GM12878 (cell line): ENCODE data around the gene AKT3. TPM values are rescaled to one million over a fixed set of nuclear protein-coding genes. Genes with fewer than 3 reads are reported as not detected.

ENCODE experiments used
- ATAC-seq: fragments of 200-7000 bp; cut with Tn5 transposase; 3 replicates; pipeline ENCODE4 v1.9.1; 2020; ENCODE audit warnings: mild to moderate bottlenecking, moderate library complexity
- BruUV-seq: library from RNA; stranded (reverse); fragments of 400-500 nt; replicated peaks from 2 replicates; lab custom pipeline; 2021; lab: Mats Ljungman, UMichigan
- CTCF ChIA-PET: fragments of 300-600 bp; sonication (Branson Sonifier 250); formaldehyde crosslinking; extraction: SDS; loops from one replicate; lab custom pipeline; 2021; ENCODE audit warnings: inconsistent platforms; lab: Yijun Ruan, JAX
- POLR2A ChIA-PET: fragments of 350-600 bp; formaldehyde crosslinking; extraction: SDS; loops from one replicate; lab custom pipeline; 2021; ENCODE audit warnings: inconsistent platforms; lab: Charles Lee
- RAD21 ChIA-PET: fragments of 300-600 bp; sonication (Branson Sonifier 250); formaldehyde crosslinking; loops from one replicate; lab custom pipeline; 2023; ENCODE audit warnings: antibody characterized with exemption; ENCODE audit not compliant: unreplicated experiment; lab: Charles Lee
- SMC1A ChIA-PET: fragments of 300-600 bp; sonication (Branson Sonifier 250); formaldehyde crosslinking; loops from one replicate; lab custom pipeline; 2023; ENCODE audit not compliant: unreplicated experiment, uncharacterized antibody; lab: Charles Lee
- DNase-seq: peaks from one replicate; pipeline ENCODE4 v3.0.0-alpha.2; 2011; ENCODE audit warnings: low read depth, low spot score
- FAIRE-seq: peaks from 3 replicates; lab custom pipeline; 2011; peaks lifted over from hg19 to GRCh38; lab: Jason Lieb, UNC
- H2AFZ ChIP-seq: 2 replicates; pipeline ENCODE4 v1.6.0; 2011; ENCODE audit warnings: low read depth, low read length, control low read depth; ENCODE audit not compliant: control insufficient read depth
- H3K27ac ChIP-seq: 2 replicates; pipeline ENCODE4 v1.5.1; 2011; ENCODE audit warnings: control low read depth; ENCODE audit not compliant: control insufficient read depth, insufficient read depth
- H3K27me3 ChIP-seq, 2 experiments: replicated peaks in 1 of 2; 2 replicates each; pipeline versions ENCODE4 v1.6.0 to v1.6.1; 2011; ENCODE audit warnings: low read length in 1 of 2; ENCODE audit not compliant: control insufficient read depth in 2 of 2, insufficient read depth in 2 of 2
- H3K36me3 ChIP-seq, 2 experiments: 2 replicates each; pipeline ENCODE4 v1.5.1; 2011; ENCODE audit warnings: low read length in 1 of 2; ENCODE audit not compliant: control insufficient read depth in 2 of 2, insufficient read depth in 2 of 2
- H3K4me1 ChIP-seq: 2 replicates; pipeline ENCODE4 v1.6.1; 2011; ENCODE audit warnings: mild to moderate bottlenecking, low read length, moderate library complexity, mixed read lengths; ENCODE audit not compliant: control insufficient read depth, insufficient read depth
- H3K4me2 ChIP-seq: 2 replicates; pipeline ENCODE4 v1.6.0; 2011; ENCODE audit warnings: control low read depth; ENCODE audit not compliant: control insufficient read depth, insufficient read depth
- H3K4me3 ChIP-seq: fragments of 200-600 bp; sonication (generic); 2 replicates; pipeline ENCODE4 v1.5.1; 2016
- H3K79me2 ChIP-seq: 2 replicates; pipeline ENCODE4 v1.6.0; 2011; ENCODE audit warnings: low read length; ENCODE audit not compliant: control insufficient read depth, insufficient read depth
- H3K9ac ChIP-seq: 2 replicates; pipeline ENCODE4 v1.8.0; 2011; ENCODE audit warnings: low read length, control low read depth, mixed read lengths; ENCODE audit not compliant: control insufficient read depth, insufficient read depth
- H3K9me3 ChIP-seq: replicated peaks from 3 replicates; pipeline ENCODE4 v1.5.1; 2011; ENCODE audit warnings: mild to moderate bottlenecking, low read length; ENCODE audit not compliant: control insufficient read depth, insufficient read depth
- H4K20me1 ChIP-seq: 2 replicates; pipeline ENCODE4 v1.6.0; 2011; ENCODE audit not compliant: control insufficient read depth, insufficient read depth
- ASH2L ChIP-seq: fragments of 300-600, 200-600 bp; sonication (generic); IDR thresholded peaks from 2 replicates; pipeline ENCODE4 v1.6.1; 2017; ENCODE audit warnings: low read depth, mild to moderate bottlenecking, borderline replicate concordance
- CBX3 ChIP-seq: fragments of 200-600 bp; sonication (generic); IDR thresholded peaks from 2 replicates; pipeline ENCODE4 v1.6.1; 2016; ENCODE audit warnings: low read depth, borderline replicate concordance
- CTCF ChIP-seq, 3 experiments: IDR thresholded peaks in 2 of 3; conservative IDR thresholded peaks in 1 of 3; 2 replicates each; pipeline ENCODE4 v1.5.1; 2011; ENCODE audit warnings: low read depth in 3 of 3, low read length in 3 of 3, mild to moderate bottlenecking in 3 of 3, control low read depth in 2 of 3, moderate library complexity in 2 of 3, inconsistent platforms in 1 of 3, mixed read lengths in 1 of 3; ENCODE audit not compliant: control insufficient read depth in 2 of 3, insufficient read depth in 1 of 3; ENCODE audit errors: extremely low read depth in 1 of 3
- CUX1 ChIP-seq: IDR thresholded peaks from 2 replicates; pipeline ENCODE4 v1.6.1; 2012; ENCODE audit warnings: improper control_type of control experiment, low read depth, low read length; ENCODE audit not compliant: insufficient replicate concordance
- EED ChIP-seq: sonication (generic); IDR thresholded peaks from 2 replicates; pipeline ENCODE4 v1.6.1; 2016; ENCODE audit warnings: antibody characterized with exemption, low read depth
- FOXM1 ChIP-seq: IDR thresholded peaks from 2 replicates; pipeline ENCODE4 v1.6.1; 2012; ENCODE audit warnings: low read depth, mild to moderate bottlenecking, inconsistent platforms, low read length, moderate library complexity
- HDAC2 ChIP-seq: fragments of 200-600 bp; sonication (generic); IDR thresholded peaks from 2 replicates; pipeline ENCODE4 v1.6.1; 2017
- IRF4 ChIP-seq: IDR thresholded peaks from 2 replicates; pipeline ENCODE4 v1.6.1; 2011; ENCODE audit warnings: low read depth, low read length
- JUNB ChIP-seq: IDR thresholded peaks from 2 replicates; pipeline ENCODE4 v1.6.1; 2016; ENCODE audit warnings: antibody characterized with exemption, mild to moderate bottlenecking
- MLLT1 ChIP-seq: fragments of 450-650 bp; IDR thresholded peaks from 2 replicates; pipeline ENCODE4 v1.6.1; 2016; ENCODE audit warnings: mild to moderate bottlenecking
- MTA2 ChIP-seq: fragments of 450-650 bp; IDR thresholded peaks from 2 replicates; pipeline ENCODE4 v1.6.1; 2016; ENCODE audit warnings: low read depth, mild to moderate bottlenecking, moderate library complexity
- NFYA ChIP-seq: IDR thresholded peaks from 2 replicates; pipeline ENCODE4 v1.6.1; 2011; ENCODE audit warnings: low read depth, mild to moderate bottlenecking, low read length, improper control_type of control experiment, borderline replicate concordance
- SMAD1 ChIP-seq: fragments of 450-650 bp; IDR thresholded peaks from 2 replicates; pipeline ENCODE4 v1.6.1; 2018; ENCODE audit warnings: mild to moderate bottlenecking, low read depth; ENCODE audit not compliant: partially characterized antibody
- STAT1 ChIP-seq: fragments of 450-650 bp; conservative IDR thresholded peaks from 2 replicates; pipeline ENCODE4 v1.6.1; 2014; ENCODE audit warnings: antibody characterized with exemption, mild to moderate bottlenecking
- USF2 ChIP-seq: IDR thresholded peaks from 2 replicates; pipeline ENCODE4 v1.6.1; 2011; ENCODE audit warnings: low read depth, low read length, improper control_type of control experiment, borderline replicate concordance
- YBX1 ChIP-seq: fragments of 450-650 bp; IDR thresholded peaks from 2 replicates; pipeline ENCODE4 v1.6.1; 2016; ENCODE audit warnings: antibody characterized with exemption
- YY1 ChIP-seq: IDR thresholded peaks from 2 replicates; pipeline ENCODE4 v1.6.1; 2011; ENCODE audit warnings: low read depth, mild to moderate bottlenecking, low read length
- ZBED1 ChIP-seq: IDR thresholded peaks from 2 replicates; pipeline ENCODE4 v1.6.1; 2016; ENCODE audit warnings: borderline replicate concordance
- WGBS: methylation state at CpG from one replicate; pipeline ENCODE4 v1.1.6; 2016; ENCODE audit warnings: low lambda C conversion rate; ENCODE audit not compliant: insufficient replicate concordance, insufficient coverage; ENCODE audit errors: missing lambda C conversion rate; 5-methylcytosine and 5-hydroxymethylcytosine counted together
- in situ Hi-C: fragments of 300-500 bp; cut with MboI; formaldehyde crosslinking; loops from 9 replicates; pipeline ENCODE4 v1.14.3; 2018; ENCODE audit warnings: mixed read lengths
- intact Hi-C: fragments of 100-400 bp; cut with micrococcal nuclease; formaldehyde crosslinking; loops from one replicate; pipeline ENCODE4 v1.14.2; 2022; ENCODE audit not compliant: unreplicated experiment
- polyA plus RNA-seq, 11 experiments: library from polyadenylated mRNA; depleted of rRNA in 4 of 11; unstranded in 6 of 11; stranded (reverse) in 5 of 11; fragments of >200 nt; fragmentation: Nextera tagmentation in 4 of 11; fragmentation: Illumina TruSeq in 1 of 11; extraction: Ambion mirVana in 4 of 11; extraction: Trizol in 1 of 11; gene quantifications; 1 replicate in 1 of 11; 2 replicates in 10 of 11; pipeline versions ENCODE4 v1.2.1 to v1.2.3, GENCODE V29; 2011 to 2016; ENCODE audit warnings: inconsistent platforms in 2 of 11, missing spikeins in 2 of 11, low read depth in 1 of 11
- total RNA-seq, 4 experiments: library from RNA; depleted of rRNA in 3 of 4; stranded (reverse); fragments of >200 nt in 3 of 4; fragmentation: Illumina TruSeq in 1 of 4; extraction: Trizol in 1 of 4; gene quantifications; 2 replicates each; pipeline versions ENCODE4 v1.2.1 to v1.2.3, GENCODE V29; 2013 to 2021

AKT3 gene
- total and polyA plus RNA-seq, 10 of the 15 experiments (the other 5 are each of a cell fraction or from before 2014, with no cell fraction given), result 0.03 to 0.56 (median 0.19) TPM

- RAD21 ChIA-PET, result no interaction called here
- WGBS, result 94% methylated on average over 2 of the region's 2 CpGs
- no peak overlapping the region for H3K27ac ChIP-seq
- no peaks in the 10 kb centered on the region for H3K79me2 ChIP-seq
- H3K36me3 ChIP-seq, result no peaks in the 10 kb centered on the region
- H3K27me3 ChIP-seq, result no peaks in the 10 kb centered on the region
- no peak for FAIRE-seq
- no peak overlapping the region for H3K4me3 ChIP-seq
- CTCF ChIA-PET, result no interaction called here
- no peaks in the 10 kb centered on the region for H3K9me3 ChIP-seq
- SMC1A ChIA-PET, result no interaction called here
- no TSS peak for BruUV-seq
- no peaks in the 10 kb centered on the region for H4K20me1 ChIP-seq
- H3K4me2 ChIP-seq, result no peak overlapping the region
- H2AFZ ChIP-seq, result no peak overlapping the region
- POLR2A ChIA-PET, result no interaction called here
- no peaks in the 10 kb centered on the region for H3K4me1 ChIP-seq
- in situ Hi-C loops, result no loop called here
- H3K9ac ChIP-seq, result no peak overlapping the region
- intact Hi-C loops, result no loop called here
- no peak for ATAC-seq
- no peak for DNase-seq
- TF ChIP-seq MTA2 (no peak), ASH2L (no peak), YBX1 (no peak), EED (no peak), SMAD1 (no peak), STAT1 (no peak), CTCF (IDR thresholded peaks at IDR 0.05 in 2 of 3, conservative IDR thresholded peaks at IDR 0.05 in 1 of 3; ENCODE audit: control insufficient read depth in 2 of 3, extremely low read depth in 1 of 3, insufficient read depth in 1 of 3, low read depth in 3 of 3, low read length in 3 of 3) (no peak), CBX3 (no peak), JUNB (no peak), FOXM1 (no peak), ZBED1 (no peak), NFYA (no peak), MLLT1 (no peak), YY1 (no peak), HDAC2 (no peak), CUX1 (no peak), IRF4 (no peak), USF2 (no peak)
Measured at GRCh38 chr1:243575070-243575469, 275.0 kb downstream of the AKT3 start.
